HG03135 (cell line): Measurements from ENCODE around the gene PERM1.
A peak's percentile ranks its signal among the peaks of the same experiment; 100 is the strongest.
"Not testable (repeated sequence)": the region's sequence is repeated elsewhere in the genome, so short reads cannot be mapped to it uniquely, and the experiment has no call there.

Experiments used
- ATAC-seq: cut with Tn5 transposase; IDR thresholded peaks from one replicate; pipeline ENCODE4 v1.9.1; 2021; ENCODE audit warnings: mild to moderate bottlenecking, moderate library complexity; ENCODE audit not compliant: unreplicated experiment

PERM1 gene, protein sequence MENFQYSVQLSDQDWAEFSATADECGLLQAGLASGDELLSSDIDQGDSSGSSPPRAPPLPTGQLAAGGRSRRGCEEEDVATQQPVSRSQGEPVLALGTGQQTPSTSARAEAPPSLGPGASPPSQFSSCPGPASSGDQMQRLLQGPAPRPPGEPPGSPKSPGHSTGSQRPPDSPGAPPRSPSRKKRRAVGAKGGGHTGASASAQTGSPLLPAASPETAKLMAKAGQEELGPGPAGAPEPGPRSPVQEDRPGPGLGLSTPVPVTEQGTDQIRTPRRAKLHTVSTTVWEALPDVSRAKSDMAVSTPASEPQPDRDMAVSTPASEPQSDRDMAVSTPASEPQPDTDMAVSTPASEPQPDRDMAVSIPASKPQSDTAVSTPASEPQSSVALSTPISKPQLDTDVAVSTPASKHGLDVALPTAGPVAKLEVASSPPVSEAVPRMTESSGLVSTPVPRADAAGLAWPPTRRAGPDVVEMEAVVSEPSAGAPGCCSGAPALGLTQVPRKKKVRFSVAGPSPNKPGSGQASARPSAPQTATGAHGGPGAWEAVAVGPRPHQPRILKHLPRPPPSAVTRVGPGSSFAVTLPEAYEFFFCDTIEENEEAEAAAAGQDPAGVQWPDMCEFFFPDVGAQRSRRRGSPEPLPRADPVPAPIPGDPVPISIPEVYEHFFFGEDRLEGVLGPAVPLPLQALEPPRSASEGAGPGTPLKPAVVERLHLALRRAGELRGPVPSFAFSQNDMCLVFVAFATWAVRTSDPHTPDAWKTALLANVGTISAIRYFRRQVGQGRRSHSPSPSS

DNA sequence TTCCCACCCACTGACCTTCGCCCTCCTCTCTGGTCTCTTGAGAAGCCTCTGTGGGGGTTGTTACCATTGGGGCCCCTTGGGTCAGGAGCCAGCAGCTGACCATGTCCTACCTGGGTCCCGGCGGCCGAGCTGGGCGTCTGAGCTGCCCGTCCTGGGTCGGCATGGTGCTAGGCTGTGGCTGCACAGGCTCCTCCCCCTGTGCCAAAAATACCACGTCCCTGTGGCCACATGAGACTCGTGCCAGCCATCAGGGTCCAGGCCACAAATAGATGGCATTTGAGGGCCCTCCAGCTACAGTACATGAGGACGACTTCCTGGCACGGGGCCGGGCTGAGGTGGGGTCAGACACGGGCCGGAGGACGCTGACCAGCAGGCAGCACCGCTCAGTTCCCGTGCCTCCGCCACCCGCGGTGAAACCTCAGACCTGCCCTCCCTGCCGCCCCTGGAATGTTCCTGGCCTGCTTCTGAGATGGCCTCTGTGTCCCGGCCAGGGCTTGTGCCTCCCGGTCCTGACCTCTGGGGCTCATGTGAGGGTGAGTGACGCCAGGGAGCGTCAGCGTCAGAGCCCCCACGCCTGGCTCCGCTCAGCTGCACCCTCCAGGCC, at the start of gene PERM1:
PERM1 (minus strand) TSS at position 139 of the 604 bp plus-strand sequence. CDS start 1,064 bp downstream, outside the sequence.
- no peak for ATAC-seq

DNA sequence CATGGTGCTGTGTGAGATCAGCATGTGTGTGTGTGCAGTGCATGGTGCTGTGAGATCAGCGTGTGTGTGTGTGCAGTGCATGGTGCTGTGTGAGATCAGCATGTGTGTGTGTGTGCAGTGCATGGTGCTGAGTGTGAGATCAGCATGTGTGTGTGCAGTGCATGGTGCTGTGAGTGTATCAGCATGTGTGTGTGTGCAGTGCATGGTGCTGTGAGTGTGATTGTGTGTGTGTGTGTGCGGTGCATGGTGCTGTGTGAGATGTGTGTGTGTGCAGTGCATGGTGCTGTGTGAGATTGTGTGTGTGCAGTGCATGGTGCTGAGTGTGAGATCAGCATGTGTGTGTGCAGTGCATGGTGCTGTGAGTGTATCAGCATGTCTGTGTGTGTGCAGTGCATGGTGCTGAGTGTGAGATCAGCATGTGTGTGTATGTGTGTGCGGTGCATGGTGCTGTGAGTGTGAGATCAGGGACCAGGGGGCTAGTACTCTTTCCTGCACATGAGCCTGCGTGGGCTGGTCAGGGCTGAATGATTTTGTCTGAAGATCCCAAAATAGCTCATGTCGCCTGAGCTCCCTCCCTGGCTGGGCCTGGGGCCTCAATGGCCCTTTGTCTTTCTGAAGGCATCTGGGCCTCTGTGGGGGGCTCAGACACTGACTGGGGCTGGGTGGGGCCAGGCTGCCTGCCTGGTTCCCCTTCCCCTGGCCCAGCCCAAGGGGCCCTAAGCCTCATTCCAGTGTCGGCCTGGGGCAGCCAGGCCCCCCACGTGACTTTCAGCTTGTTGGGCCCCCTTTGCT, 49.2 kb upstream of the PERM1 start:
- not testable (repeated sequence) for ATAC-seq

DNA sequence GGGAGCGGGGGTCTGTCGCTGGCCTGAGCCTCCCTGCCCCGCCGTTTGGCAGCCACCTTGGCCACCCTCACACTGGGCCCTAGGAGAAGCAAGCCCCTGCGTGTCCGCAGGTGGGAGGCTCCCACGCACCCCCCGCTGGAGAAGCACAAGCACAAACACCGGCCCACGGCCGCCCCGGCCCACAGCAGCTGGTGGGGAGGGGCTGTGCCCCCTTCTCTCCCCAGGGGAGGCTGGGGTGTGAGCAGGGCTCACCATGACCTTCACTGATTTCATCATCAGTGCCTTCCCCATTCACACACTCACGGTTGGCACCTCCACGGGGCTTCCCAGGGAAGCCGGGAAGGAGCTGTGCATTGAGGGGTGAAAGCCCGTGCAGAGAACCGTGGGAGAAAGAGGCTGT, 45.9 kb upstream of the PERM1 start:
- no peak for ATAC-seq

DNA sequence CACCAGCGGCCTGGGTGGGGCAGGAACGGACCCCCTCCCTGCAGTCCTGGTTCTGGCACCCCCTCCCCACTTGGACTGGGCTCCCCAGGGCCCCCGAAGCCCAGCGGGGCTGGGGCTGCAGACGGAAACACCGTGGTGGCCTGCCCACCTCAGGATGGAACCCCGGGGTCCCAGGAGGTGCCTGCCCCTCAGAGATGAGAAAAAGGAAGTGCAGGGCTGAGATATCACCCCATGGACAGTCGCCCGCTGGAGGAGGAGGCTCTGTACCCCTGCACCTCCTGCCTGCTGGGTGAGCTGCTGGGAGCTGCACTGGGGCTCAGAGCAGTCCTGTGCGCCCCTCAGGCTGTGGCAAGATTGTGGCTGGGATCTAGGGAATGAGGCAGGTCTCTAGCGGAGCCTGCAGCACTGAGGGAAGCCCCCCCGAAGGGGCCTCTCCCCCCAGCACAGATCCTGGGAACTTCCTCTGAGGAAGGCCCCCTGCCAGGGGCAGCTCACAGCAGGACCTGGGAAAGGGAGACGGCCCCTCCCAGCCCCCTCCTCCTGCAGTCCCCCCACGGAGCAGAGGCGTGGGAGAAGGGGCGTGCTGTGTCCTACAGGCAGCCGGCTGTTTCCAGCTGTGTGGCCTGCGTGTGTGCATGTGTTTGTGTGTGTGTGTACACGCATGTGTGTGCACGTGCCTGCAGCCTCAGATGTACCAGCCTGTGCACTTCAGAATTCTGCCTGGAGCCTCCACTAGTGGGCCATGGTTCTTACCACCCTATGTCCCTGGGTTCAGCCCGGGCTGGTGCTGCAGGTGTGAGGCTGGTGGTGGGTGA, 44.9 kb upstream of the PERM1 start:
- no peak for ATAC-seq

DNA sequence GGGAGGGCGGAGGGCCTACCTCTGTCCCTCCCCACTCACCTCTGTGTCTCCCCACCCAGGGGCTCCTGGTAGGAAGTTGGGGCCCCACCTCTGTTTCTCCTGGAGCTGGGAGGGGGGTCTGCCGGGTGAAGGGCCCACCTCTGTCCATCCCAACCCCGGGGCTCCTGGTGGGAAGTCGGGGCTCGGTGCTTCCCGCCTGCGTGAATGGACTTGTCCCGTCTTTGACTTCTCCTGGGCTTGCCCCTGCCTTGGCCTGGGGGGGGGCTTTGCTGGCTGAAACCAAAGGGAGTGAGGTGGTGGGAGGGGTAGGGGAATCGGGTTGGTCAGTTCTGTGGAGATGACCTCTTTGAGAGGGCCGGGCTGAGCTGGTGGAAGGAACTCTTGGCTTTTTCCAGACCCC, 43.8 kb upstream of the PERM1 start:
- ATAC-seq: no peak

DNA sequence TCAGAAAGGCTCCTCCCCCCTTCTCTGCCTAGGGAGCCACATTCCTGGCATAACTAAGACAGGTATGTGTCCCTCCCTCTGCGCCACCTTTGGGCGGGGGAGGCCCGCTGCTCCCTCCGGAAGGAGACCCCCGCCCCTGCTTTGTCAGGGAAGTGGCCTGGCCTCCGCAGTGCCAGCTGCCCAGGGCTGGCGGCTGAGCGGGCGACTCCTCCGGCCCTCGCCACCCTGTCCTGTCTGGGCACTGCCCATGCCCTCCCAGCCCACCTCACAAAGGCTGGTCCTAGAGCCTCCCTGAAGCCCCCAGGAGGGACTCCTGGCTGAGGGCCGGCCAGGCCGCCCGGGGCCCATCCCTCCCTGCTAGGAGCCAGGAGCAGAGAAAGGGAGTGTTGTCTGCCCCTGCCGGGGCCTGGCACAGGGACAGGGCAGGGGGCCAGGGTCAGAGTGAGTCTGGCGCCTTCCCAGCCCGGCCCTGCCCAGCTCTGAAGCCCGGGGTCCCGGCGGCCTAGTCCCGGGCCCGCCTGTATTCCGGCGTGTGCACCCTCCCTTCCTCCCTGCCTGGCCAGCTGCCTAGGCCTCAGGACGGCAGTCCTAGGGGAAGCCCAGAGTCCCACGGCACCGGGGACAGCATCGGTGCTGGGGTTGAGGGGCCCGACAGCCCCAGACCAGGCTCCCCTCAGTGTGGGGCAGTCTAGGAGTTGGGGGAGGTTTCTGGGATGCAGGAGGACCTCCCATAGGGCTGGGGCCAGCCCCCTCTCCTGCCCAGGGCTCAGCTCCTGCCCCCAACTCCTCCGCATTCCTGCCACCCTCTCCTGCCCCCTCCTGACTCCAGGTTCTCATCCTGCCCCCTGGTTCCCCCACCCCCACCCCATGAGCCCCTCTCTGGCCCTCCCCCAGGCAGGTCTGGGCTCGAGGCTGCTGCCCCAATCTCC, 43.1 kb upstream of the PERM1 start:
- no peak for ATAC-seq

DNA sequence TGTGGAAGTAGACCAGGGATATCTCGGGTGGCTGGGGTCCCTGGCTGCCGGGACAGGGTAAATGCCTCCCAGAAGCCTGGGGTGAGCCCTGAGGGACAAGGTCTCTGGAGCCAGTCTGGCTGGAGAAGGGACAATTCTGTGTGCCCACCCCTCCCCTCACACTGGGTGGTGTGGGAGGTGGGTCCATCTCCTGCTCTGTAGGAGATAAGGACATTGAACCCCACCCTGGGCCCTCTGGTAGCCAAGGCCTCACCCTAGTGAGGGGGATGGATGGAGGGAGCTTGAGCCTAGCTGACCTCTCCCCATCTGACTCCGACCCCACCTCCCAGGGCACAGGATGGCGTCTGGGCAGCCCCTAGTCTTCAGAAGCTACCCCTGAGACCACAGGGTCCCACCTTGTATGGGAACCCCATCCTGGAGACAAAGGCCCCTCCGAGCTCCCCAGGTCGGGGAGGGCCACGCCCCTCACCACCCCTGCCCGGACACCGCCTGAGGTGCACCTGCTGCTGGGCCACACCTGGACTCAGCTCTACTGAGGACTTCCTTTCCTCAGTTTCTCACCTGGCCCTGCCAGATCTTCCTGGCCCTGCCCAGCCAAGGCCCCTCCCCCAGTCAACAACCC, 42.4 kb upstream of the PERM1 start:
- ATAC-seq: no peak

DNA sequence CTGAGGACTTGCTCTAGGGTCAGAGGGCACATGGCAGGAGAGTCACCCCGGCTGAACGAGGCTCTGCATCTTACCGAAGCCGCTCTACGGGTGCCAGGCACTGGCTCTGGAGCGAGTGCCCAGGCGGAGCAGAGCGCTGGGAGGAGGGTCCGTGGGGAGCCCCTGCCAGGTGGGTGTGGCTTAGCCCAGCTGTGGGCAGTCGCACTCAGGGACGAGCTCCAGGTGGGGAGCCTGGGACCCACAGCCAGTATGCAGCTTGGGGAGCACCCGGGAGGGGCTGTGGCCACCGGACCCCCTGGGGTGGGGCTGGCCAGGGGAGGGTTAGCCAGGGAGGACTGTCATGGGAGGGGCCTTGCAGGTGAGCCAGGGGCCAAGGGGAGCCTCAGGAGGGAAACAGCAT, 41.8 kb upstream of the PERM1 start:
- ATAC-seq: no peak

DNA sequence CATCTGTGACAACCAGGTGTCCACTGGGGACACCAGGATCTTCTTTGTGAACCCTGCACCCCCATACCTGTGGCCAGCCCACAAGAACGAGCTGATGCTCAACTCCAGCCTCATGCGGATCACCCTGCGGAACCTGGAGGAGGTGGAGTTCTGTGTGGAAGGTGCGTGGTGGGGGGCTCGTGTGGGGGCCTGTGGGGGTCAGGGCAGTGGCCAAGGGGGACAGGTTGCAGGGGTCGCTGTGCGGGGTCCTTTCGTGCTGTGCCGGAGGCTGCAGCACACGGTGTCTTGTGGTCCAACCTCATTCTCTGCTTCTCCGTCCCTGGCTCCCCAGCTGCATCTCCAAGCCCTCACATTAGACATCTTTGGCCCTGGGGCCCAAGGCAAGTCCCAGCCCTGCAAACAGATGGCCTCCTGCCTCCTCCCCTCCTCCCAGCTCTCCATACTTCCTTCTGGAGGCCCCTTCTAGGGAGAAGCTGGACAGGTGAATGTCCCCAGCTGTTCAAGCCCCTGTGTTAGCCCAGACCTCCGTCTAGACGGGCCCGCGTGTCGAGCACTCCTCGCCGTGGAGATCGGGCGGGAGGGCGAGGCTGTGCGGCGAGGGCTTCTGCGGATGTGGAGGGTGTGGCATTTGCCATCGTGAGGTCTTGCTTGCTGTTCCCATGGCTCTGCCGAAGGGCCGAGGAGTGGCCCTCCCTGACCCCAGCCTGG, 40.6 kb upstream of the PERM1 start:
- ATAC-seq: no peak

DNA sequence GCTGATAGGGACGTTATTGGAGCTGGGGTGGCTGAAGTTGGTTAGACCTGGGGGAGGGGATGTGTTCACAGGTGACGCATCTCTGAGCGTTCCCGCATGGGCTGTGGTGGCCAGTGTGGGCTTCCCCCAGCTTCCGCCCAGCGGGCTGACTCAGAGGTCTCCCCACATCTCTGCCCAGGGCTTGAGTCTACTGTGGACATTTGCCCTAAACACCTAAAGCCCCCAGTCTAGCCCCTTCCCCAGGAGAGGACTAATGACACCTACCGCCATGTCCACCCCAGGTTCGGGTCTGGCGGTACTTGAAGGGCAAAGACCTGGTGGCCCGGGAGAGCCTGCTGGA, 40.0 kb upstream of the PERM1 start:
- no peak for ATAC-seq

DNA sequence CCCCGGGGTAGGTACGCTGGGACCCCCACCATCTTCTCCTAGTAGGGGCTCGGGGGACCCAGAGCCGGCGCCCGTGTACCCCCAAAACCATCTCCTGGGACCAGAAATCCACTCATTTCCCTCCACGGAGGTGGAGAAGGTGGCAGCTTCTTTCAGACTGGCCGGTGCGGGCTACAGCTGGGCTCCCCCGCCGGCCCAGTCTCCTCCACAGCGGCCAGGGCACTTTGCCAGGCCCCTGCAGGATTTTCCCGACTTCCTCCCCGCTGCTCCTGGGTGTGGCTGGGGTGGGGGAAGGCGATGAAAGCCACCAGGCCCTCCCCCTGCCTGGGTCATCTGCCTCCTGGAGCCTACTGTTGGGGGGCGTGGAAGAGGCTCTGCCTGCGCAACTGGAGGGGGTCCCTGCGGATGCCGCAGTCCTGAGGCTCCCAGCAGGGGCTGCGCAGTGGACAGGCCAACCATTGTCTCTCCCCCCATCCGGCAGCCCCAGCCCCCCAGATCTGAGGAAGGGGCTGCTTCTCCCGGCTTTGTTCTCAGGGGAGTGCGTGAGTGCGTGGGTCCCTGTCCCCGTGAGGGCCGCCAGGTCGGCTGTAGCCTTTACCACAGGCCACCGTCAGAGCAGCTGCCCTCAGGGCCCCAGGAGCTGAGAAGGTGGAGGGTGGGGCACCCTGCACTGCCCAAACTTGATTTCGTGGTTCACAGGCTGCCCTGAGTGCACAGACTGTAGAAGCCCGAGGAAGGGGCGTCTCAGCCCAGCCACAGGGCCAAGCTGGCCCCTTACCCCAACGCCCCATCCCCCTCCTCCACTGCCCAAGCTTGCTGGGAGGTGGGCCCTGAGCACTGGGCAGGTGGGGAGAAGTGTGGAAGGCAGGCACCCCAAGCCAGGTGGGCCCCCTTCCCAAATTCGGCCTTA, 39.4 kb upstream of the PERM1 start:
- no peak for ATAC-seq

DNA sequence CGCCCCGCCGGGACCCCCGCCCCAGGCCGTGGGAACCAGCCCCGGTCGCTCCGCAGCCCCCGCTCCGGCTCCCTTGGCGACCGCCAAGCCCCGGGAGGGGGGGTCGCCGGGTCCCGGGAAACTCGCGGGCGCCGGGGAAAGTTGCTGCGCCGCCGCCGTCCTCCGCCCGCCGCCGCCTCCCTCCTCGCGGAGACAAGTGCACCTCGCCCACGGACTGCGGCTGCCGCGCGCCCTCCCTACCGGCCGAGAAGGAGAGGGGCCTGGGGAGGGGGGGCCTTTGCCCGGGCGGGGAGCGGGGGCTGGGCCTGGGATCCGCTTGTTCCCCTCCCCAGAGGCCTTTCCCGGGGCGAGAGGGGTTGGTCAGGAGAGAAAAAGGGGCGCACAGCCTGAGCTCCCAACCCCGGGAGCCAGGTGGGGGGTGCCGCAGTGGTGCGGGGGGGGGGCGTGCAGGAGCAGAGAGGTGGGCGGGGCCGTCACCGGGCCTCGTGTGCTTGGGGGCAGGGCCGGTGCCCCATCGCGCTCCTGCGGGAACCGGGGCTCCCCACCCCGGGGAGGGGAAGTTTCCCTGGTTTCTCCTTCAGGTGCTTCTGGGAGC, 38.6 kb upstream of the PERM1 start:
- ATAC-seq: no peak

DNA sequence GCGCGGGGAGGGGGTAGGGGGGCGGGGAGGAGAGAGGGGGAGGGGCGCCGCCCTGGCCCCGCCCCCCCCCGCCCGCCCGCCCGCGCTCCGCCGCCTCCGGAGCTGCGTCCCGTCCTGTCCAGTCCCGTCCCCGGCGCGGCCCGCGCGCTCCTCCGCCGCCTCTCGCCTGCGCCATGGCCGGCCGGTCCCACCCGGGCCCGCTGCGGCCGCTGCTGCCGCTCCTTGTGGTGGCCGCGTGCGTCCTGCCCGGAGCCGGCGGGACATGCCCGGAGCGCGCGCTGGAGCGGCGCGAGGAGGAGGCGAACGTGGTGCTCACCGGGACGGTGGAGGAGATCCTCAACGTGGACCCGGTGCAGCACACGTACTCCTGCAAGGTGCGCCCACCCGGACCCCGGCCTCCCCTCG, 38.1 kb upstream of the PERM1 start, which contains the start of gene AGRN:
AGRN (plus strand) TSS at position 121 of the 405 bp plus-strand sequence; CDS start at position 174, 53 bp downstream.
- ATAC-seq: peak; percentile 33

DNA sequence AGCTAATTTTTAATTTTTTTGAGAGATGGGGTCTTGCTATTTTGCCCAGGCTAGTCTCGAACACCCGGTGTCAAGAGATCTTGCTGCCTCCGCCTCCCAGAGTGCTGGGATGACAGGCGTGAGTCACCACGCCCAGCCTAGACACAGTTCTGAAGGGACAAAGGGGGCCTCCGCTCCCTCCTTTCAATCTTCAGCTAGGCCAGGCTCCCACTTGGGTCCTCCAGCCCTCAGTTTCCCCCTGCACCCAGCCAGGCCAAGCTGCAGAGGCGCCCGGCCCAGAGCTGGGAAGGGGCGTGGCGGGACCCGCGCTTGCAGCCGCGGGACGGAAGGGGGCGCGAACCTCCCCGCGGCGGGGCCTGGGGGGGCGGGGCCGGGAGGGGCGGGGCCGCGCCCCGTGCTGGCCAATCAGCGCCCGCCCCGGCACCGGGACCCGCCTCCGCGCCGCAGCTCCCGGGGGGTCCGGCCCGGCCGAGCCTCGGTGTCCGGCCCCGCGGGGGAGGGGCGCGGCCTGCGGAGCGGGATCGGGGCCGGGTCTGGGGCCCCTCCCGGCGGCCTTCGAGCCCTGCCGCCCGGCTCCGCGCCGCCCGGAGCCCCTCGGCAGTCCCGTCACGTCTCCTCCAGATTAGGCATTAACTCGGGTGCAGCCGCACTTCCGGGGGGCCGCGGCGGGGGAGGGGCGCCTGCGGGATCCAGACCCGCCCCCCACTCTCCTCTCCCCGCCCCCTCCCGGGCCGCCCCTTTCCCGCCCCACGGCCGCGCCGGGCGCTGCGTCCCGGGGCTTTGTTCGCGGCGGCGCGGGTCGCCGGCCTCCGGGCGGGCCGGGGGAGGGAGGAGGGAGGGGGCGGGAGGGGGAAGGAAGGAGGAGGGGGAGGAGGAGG, 37.5 kb upstream of the PERM1 start:
- ATAC-seq: peak; percentile 58

DNA sequence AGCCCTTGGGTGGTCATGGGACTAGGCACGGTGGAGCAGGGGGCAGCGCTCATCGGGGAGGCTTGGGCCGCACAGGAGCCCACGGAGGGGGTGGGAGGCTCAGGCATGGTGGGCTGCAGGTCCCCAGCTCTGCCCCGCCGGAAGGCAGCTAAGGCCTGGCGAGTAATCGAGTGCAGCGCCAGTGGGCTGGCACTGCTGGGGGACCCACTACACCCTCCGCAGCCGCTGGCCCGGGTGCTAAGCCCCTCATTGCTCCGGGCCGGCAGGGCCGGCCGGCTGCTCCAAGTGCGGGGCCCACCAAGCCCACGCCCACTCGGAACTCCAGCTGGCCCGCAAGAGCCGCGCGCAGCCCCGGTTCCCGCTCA, 36.4 kb upstream of the PERM1 start:
- ATAC-seq: not testable (repeated sequence)
